GM12864 (cell line): ENCODE data around the gene ARID4A.
"Not testable (repeated sequence)": the region's sequence is repeated elsewhere in the genome, so short reads cannot be mapped to it uniquely, and the experiment has no call there.

Experiments
- DNase-seq: peaks from one replicate; pipeline ENCODE4 v3.0.0-alpha.2; 2011; ENCODE audit warnings: low read depth
- H3K4me3 ChIP-seq: 2 replicates; pipeline ENCODE4 v1.5.1; 2011; ENCODE audit warnings: mild to moderate bottlenecking, low read depth, low read length, control low read depth
- CTCF ChIP-seq: IDR thresholded peaks from 2 replicates; pipeline ENCODE4 v1.5.1; 2011; ENCODE audit warnings: low read depth, mild to moderate bottlenecking, moderate library complexity, low read length, control low read depth, inconsistent platforms; ENCODE audit errors: missing control alignments

The ARID4A gene

GRCh38 chr14:58298477-58299400 is at the start of gene ARID4A:
Gene ARID4A, plus strand, starts transcription at chr14:58298555. Its CDS starts 1,300 bp downstream, at chr14:58299855.
- peak within 1 kb of the TSS; percentile 92 for H3K4me3 ChIP-seq
- no peak for TF ChIP-seq CTCF
- no peak for DNase-seq

GRCh38 chr14:58249611-58250010 is 48.7 kb upstream of the ARID4A start:
- TF ChIP-seq CTCF = no peak
- no peak overlapping the region for H3K4me3 ChIP-seq
- no peak for DNase-seq

GRCh38 chr14:58258156-58258555 is 40.2 kb upstream of the ARID4A start:
- no peak overlapping the region for H3K4me3 ChIP-seq
- TF ChIP-seq CTCF = no peak
- DNase-seq = no peak

- H3K4me3 ChIP-seq, DNase-seq: not testable (repeated sequence)
These were observed 36.4 kb upstream of the ARID4A start for GRCh38 chr14:58262005-58262404.

GRCh38 chr14:58265401-58265800 is 33.0 kb upstream of the ARID4A start:
- no peak overlapping the region for H3K4me3 ChIP-seq
- no peak for TF ChIP-seq CTCF
- DNase-seq = no peak

GRCh38 chr14:58270628-58271027 is 27.7 kb upstream of the ARID4A start:
- DNase-seq = no peak
- no peak for TF ChIP-seq CTCF
- H3K4me3 ChIP-seq = no peak overlapping the region

GRCh38 chr14:58272588-58273372 is 25.6 kb upstream of the ARID4A start:
- no peak for DNase-seq
- no peak for TF ChIP-seq CTCF
- no peak overlapping the region for H3K4me3 ChIP-seq
